Hepatocyte (in vitro differentiated cells): ENCODE data around the gene TRIM37.

ENCODE experiments used
- EZH2 ChIP-seq: fragments of 200-600 bp; sonication (generic); IDR thresholded peaks from 2 replicates; pipeline ENCODE4 v1.6.1; 2016; ENCODE audit warnings: antibody characterized with exemption, mild to moderate bottlenecking, borderline replicate concordance
- TF ChIP-seq, protein P1 (sequence below): fragments of 200-600 bp; sonication (generic); IDR thresholded peaks from 2 replicates; pipeline ENCODE4 v1.5.1; 2016; ENCODE audit warnings: antibody characterized with exemption, mild to moderate bottlenecking; ENCODE audit not compliant: poor library complexity

DNA sequence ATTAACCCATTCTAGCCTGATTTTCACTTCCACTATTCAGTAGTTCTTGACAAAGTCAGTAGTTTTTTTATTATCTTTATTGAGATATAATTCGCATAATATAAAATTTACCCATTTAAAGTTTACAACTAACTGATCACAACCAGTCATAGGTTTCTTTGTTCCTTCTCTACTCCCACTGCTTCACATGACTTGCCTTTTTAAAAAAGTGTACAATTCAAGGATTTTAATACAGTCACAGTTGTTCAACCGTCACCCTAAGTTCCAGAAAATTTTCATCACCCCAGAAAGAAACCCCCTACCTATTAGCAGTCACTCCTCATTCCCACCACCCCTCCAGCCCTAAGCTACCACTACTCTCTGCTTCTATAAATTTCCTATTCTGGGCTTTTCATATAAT, 162.5 kb downstream of the TRIM37 start:
- TF ChIP-seq, protein P1, sequence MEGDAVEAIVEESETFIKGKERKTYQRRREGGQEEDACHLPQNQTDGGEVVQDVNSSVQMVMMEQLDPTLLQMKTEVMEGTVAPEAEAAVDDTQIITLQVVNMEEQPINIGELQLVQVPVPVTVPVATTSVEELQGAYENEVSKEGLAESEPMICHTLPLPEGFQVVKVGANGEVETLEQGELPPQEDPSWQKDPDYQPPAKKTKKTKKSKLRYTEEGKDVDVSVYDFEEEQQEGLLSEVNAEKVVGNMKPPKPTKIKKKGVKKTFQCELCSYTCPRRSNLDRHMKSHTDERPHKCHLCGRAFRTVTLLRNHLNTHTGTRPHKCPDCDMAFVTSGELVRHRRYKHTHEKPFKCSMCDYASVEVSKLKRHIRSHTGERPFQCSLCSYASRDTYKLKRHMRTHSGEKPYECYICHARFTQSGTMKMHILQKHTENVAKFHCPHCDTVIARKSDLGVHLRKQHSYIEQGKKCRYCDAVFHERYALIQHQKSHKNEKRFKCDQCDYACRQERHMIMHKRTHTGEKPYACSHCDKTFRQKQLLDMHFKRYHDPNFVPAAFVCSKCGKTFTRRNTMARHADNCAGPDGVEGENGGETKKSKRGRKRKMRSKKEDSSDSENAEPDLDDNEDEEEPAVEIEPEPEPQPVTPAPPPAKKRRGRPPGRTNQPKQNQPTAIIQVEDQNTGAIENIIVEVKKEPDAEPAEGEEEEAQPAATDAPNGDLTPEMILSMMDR, result no peak
- TF ChIP-seq EZH2, result no peak
